Trophoblast cell (in vitro differentiated cells and primary cell): Measurements from ENCODE around the gene KCP.
A peak's percentile ranks its signal among the peaks of the same experiment; 100 is the strongest.

Experiments
- DNase-seq, 2 donors: peaks; one replicate each; pipeline ENCODE4 v3.0.0-alpha.2; 2016
- H2AFZ ChIP-seq: 2 replicates; pipeline ENCODE4 v1.6.1; 2013; ENCODE audit warnings: low read length, moderate library complexity, mild to moderate bottlenecking; ENCODE audit not compliant: insufficient read depth, poor library complexity
- H2AK5ac ChIP-seq: 2 replicates; pipeline ENCODE4 v1.6.1; 2013; ENCODE audit warnings: mild to moderate bottlenecking, low read length
- H2BK120ac ChIP-seq: 2 replicates; pipeline ENCODE4 v1.6.1; 2013; ENCODE audit warnings: low read length, mild to moderate bottlenecking, moderate library complexity; ENCODE audit not compliant: insufficient read depth, poor library complexity
- H2BK12ac ChIP-seq: 2 replicates; pipeline ENCODE4 v1.6.1; 2013; ENCODE audit warnings: mild to moderate bottlenecking, low read length, moderate library complexity
- H2BK5ac ChIP-seq: 2 replicates; pipeline ENCODE4 v1.6.1; 2013; ENCODE audit warnings: low read length, low read depth, moderate library complexity, mild to moderate bottlenecking; ENCODE audit not compliant: poor library complexity
- H3K14ac ChIP-seq: 2 replicates; pipeline ENCODE4 v1.6.1; 2013; ENCODE audit warnings: mild to moderate bottlenecking, low read length
- H3K18ac ChIP-seq: 2 replicates; pipeline ENCODE4 v1.6.1; 2013; ENCODE audit warnings: mild to moderate bottlenecking, low read length
- H3K23ac ChIP-seq: 2 replicates; pipeline ENCODE4 v1.6.1; 2013; ENCODE audit warnings: low read length
- H3K27ac ChIP-seq: 2 replicates; pipeline ENCODE4 v1.5.1; 2013; ENCODE audit warnings: low read depth, mild to moderate bottlenecking, inconsistent platforms, low read length, moderate library complexity
- H3K27me3 ChIP-seq: 2 replicates; pipeline ENCODE4 v1.6.1; 2013; ENCODE audit warnings: inconsistent platforms, mild to moderate bottlenecking, low read length, moderate library complexity; ENCODE audit not compliant: insufficient read depth
- H3K36me3 ChIP-seq, 2 experiments: 1 replicate in 1 of 2; 2 replicates in 1 of 2; pipeline ENCODE4 v1.6.1; 2013; ENCODE audit warnings: low read length in 2 of 2, mild to moderate bottlenecking in 2 of 2, moderate library complexity in 1 of 2; ENCODE audit not compliant: insufficient read depth in 2 of 2, control insufficient read depth in 1 of 2
- H3K4ac ChIP-seq: 2 replicates; pipeline ENCODE4 v1.6.1; 2013; ENCODE audit warnings: low read depth, mild to moderate bottlenecking, low read length, moderate library complexity
- H3K4me1 ChIP-seq, 2 experiments: 1 replicate in 1 of 2; 2 replicates in 1 of 2; pipeline ENCODE4 v1.6.1; 2013; ENCODE audit warnings: low read length in 2 of 2, mild to moderate bottlenecking in 2 of 2, moderate library complexity in 1 of 2; ENCODE audit not compliant: insufficient read depth in 2 of 2, control insufficient read depth in 1 of 2
- H3K4me2 ChIP-seq: 2 replicates; pipeline ENCODE4 v1.6.1; 2013; ENCODE audit warnings: inconsistent platforms, mild to moderate bottlenecking, low read length, moderate library complexity
- H3K4me3 ChIP-seq: 2 replicates; pipeline ENCODE4 v1.5.1; 2013; ENCODE audit warnings: mild to moderate bottlenecking, low read depth, low read length, inconsistent platforms
- H3K79me1 ChIP-seq: one replicate; pipeline ENCODE4 v1.6.1; 2013; ENCODE audit warnings: low read length
- H3K79me2 ChIP-seq: 2 replicates; pipeline ENCODE4 v1.6.1; 2013; ENCODE audit warnings: low read length, mild to moderate bottlenecking; ENCODE audit not compliant: control insufficient read depth, insufficient read depth, poor library complexity
- H3K9ac ChIP-seq: 2 replicates; pipeline ENCODE4 v1.6.1; 2013; ENCODE audit warnings: mild to moderate bottlenecking, low read length
- H3K9me3 ChIP-seq: 2 replicates; pipeline ENCODE4 v1.6.1; 2013; ENCODE audit warnings: low read depth, mild to moderate bottlenecking, control low read depth, inconsistent platforms, low read length; ENCODE audit not compliant: insufficient read depth
- H4K12ac ChIP-seq: 2 replicates; pipeline ENCODE4 v1.6.1; 2013; ENCODE audit warnings: low read depth, mild to moderate bottlenecking, low read length, moderate library complexity
- H4K8ac ChIP-seq: 2 replicates; pipeline ENCODE4 v1.6.1; 2013; ENCODE audit warnings: low read depth, mild to moderate bottlenecking, low read length, moderate library complexity
- H4K91ac ChIP-seq: one replicate; pipeline ENCODE4 v1.6.1; 2013; ENCODE audit warnings: low read depth, mild to moderate bottlenecking, low read length, moderate library complexity
- WGBS: extraction: QIAGEN DNeasy Blood & Tissue Kit; methylation state at CpG from one replicate; pipeline ENCODE4 v1.1.7; 2013; ENCODE audit warnings: missing lambda C conversion rate; ENCODE audit not compliant: insufficient read length, insufficient coverage; ENCODE audit errors: extremely low coverage; 5-methylcytosine and 5-hydroxymethylcytosine counted together

The KCP gene

DNA sequence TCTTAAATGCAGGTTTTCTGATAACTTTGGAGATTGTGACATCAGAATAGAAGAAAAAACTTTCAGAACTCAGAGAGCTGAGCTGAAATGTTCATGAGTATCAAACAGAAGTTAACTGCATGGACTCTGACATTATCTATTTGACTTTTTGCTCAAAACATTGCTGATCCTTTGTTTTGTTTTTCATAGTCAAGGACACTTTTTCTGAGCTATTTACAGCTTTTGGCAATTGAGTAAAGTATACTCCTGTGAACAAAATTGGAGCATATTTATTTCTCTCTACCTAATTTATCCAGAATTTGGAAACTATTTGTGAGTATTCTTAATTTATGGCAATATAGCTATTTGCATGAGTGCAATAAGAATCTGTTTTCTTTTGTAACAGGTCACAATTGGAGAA, 11.1 kb downstream of the KCP start:
- H2BK120ac ChIP-seq = no peak overlapping the region
- no peak overlapping the region for H3K18ac ChIP-seq
- H4K8ac ChIP-seq = no peak overlapping the region
- H4K12ac ChIP-seq = no peak overlapping the region
- no peaks in the 10 kb centered on the region for H3K4me1 ChIP-seq
- H3K4ac ChIP-seq = no peak overlapping the region
- H3K79me1 ChIP-seq = no peaks in the 10 kb centered on the region
- H2BK12ac ChIP-seq = no peak overlapping the region
- no peak for DNase-seq
- H3K36me3 ChIP-seq = no peaks in the 10 kb centered on the region
- H3K9ac ChIP-seq = no peak overlapping the region
- H3K9me3 ChIP-seq = peaks cover 1% of the 10 kb centered on the region
- H3K14ac ChIP-seq = no peak overlapping the region
- H4K91ac ChIP-seq = no peak overlapping the region
- H2AFZ ChIP-seq = no peak overlapping the region
- H3K27ac ChIP-seq = no peak overlapping the region
- H2AK5ac ChIP-seq = no peak overlapping the region
- H3K27me3 ChIP-seq = peaks cover 3% of the 10 kb centered on the region
- H3K79me2 ChIP-seq = no peaks in the 10 kb centered on the region
- H2BK5ac ChIP-seq = no peak overlapping the region
- no peak overlapping the region for H3K23ac ChIP-seq
- H3K4me3 ChIP-seq = no peak overlapping the region
- no peak overlapping the region for H3K4me2 ChIP-seq

DNA sequence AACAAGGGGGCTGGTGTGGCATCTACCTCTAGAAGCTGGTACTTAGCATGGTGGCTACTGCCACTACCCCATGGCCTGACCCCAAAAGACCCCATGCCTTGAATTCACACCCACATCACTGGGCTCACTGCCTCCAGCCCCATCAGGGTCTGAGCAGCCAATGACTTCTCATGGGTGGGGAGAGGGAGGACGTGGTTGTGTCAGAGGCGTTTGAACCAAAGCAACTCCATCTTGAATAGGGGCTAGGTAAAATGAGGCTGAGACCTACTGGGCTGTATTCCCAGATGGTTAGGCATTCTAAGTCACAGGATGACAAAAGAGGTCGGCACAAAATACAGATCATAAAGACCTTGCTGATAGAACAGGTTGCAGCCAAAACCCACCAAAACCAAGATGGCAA, 15.2 kb downstream of the KCP start:
- no peak overlapping the region for H3K23ac ChIP-seq
- H3K27me3 ChIP-seq = peaks cover 11% of the 10 kb centered on the region
- H3K79me1 ChIP-seq = no peaks in the 10 kb centered on the region
- peaks cover 9% of the 10 kb centered on the region for H3K9me3 ChIP-seq
- no peak overlapping the region for H4K91ac ChIP-seq
- H2AK5ac ChIP-seq = no peak overlapping the region
- no peak overlapping the region for H2BK12ac ChIP-seq
- no peak overlapping the region for H3K4me2 ChIP-seq
- no peak overlapping the region for H2BK120ac ChIP-seq
- no peak overlapping the region for H3K4ac ChIP-seq
- H2AFZ ChIP-seq = no peak overlapping the region
- no peak overlapping the region for H3K9ac ChIP-seq
- H3K4me3 ChIP-seq = no peak overlapping the region
- H2BK5ac ChIP-seq = no peak overlapping the region
- no peaks in the 10 kb centered on the region for H3K79me2 ChIP-seq
- H3K27ac ChIP-seq = no peak overlapping the region
- no CpG with 5 or more reads among the region's 3 CpGs for WGBS
- peaks cover 4 to 5% of the 10 kb centered on the region in 2 experiments for H3K4me1 ChIP-seq
- no peak overlapping the region for H3K14ac ChIP-seq
- no peak overlapping the region for H4K8ac ChIP-seq
- no peak overlapping the region for H3K18ac ChIP-seq
- no peak overlapping the region for H4K12ac ChIP-seq
- no peaks in the 10 kb centered on the region for H3K36me3 ChIP-seq
- no peak for DNase-seq

DNA sequence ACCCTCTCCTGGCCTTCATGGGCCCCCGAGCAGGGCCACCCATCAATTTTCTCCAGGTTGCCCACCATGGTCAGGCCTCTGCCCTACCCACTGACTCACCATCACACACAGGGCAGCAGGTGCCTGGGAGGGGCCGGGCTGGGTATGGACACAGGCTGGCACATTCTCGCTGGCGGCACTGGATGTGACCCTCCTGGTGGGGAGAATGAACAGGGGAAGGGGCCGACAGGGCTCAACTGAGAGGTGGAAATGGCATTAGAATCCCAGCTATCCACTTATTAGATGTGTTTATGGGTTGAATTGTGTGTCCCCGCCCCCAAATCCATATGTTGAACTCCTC, 16.4 kb downstream of the KCP start:
- H2BK5ac ChIP-seq = no peak overlapping the region
- no peak for DNase-seq
- H3K9me3 ChIP-seq = peaks cover 12% of the 10 kb centered on the region
- no peak overlapping the region for H3K18ac ChIP-seq
- no peak overlapping the region for H2AK5ac ChIP-seq
- peaks cover 13% of the 10 kb centered on the region for H3K27me3 ChIP-seq
- no peak overlapping the region for H4K8ac ChIP-seq
- H3K23ac ChIP-seq = no peak overlapping the region
- WGBS = no CpG with 5 or more reads among the region's 6 CpGs
- no peak overlapping the region for H3K14ac ChIP-seq
- H3K79me2 ChIP-seq = no peaks in the 10 kb centered on the region
- H2BK120ac ChIP-seq = no peak overlapping the region
- peaks cover 4 to 7% of the 10 kb centered on the region in 2 experiments for H3K4me1 ChIP-seq
- H3K9ac ChIP-seq = no peak overlapping the region
- H3K79me1 ChIP-seq = no peaks in the 10 kb centered on the region
- no peak overlapping the region for H4K91ac ChIP-seq
- no peak overlapping the region for H3K27ac ChIP-seq
- H3K4ac ChIP-seq = no peak overlapping the region
- H2BK12ac ChIP-seq = no peak overlapping the region
- H3K36me3 ChIP-seq = no peaks in the 10 kb centered on the region
- H4K12ac ChIP-seq = no peak overlapping the region
- no peak overlapping the region for H3K4me2 ChIP-seq
- no peak overlapping the region for H2AFZ ChIP-seq
- no peak overlapping the region for H3K4me3 ChIP-seq

DNA sequence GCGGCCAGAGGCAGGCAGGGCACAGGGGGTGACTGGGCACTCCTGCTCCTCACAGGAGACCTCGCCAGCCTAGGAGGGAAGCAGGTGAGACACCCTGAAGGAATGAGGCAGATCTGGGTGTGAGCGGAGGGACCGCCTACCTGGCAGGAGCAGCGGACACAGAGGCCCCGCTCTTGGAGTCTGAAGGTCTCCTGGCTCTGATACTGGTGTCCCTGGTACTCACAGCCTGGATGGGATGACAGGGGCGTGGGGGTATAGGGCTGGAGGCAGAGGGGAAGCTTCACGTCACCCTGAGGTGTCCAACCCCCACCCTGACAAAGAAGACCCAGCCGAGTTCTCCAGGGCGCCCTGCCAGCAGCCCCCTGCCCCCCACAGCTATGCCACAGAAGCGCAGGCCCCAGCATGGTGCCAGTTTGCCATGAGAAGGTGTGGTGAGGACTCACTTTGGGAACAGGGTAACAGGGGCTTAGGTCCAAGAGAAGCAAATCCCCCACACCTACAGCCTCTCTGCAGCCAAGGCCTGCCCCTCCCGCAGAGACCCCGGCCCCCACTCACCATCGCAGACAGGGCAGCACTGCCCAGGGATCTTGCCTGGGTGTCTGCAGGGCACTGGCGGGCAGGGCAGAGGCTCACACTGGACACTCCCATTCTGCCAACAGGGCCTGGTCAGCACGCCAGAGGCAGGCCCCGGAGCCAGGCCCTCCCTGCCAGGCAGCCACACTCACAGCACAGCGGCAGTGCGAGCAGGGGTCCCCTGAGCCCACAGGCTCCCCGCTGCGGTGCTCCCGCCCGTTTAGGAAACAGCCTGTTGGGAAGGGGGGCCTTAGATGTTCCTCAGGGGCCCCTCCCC, 17.0 kb downstream of the KCP start:
- Histone ChIP-seq H3K79me2 (no peaks in the 10 kb centered on the region), H4K91ac (no peak overlapping the region), H3K9ac (no peak overlapping the region), H3K4me2 (no peak overlapping the region), H2AK5ac (no peak overlapping the region), H2BK12ac (no peak overlapping the region), H2BK120ac (no peak overlapping the region), H3K9me3 (peaks cover 12% of the 10 kb centered on the region), H3K27ac (no peak overlapping the region), H2AFZ (no peak overlapping the region), H4K8ac (no peak overlapping the region), H3K23ac (no peak overlapping the region), H3K79me1 (no peaks in the 10 kb centered on the region), H3K18ac (no peak overlapping the region), H3K36me3 (no peaks in the 10 kb centered on the region), H2BK5ac (no peak overlapping the region), H3K4ac (no peak overlapping the region), H3K4me3 (no peak overlapping the region), H4K12ac (no peak overlapping the region), H3K4me1 (peaks cover 9 to 11% of the 10 kb centered on the region in 2 experiments), H3K14ac (no peak overlapping the region), H3K27me3 (peaks cover 13% of the 10 kb centered on the region)
- DNase-seq = peak; percentile 67 to 78
- no CpG with 5 or more reads among the region's 23 CpGs for WGBS
